ENCODE results near the gene NPHP4.

DNA sequence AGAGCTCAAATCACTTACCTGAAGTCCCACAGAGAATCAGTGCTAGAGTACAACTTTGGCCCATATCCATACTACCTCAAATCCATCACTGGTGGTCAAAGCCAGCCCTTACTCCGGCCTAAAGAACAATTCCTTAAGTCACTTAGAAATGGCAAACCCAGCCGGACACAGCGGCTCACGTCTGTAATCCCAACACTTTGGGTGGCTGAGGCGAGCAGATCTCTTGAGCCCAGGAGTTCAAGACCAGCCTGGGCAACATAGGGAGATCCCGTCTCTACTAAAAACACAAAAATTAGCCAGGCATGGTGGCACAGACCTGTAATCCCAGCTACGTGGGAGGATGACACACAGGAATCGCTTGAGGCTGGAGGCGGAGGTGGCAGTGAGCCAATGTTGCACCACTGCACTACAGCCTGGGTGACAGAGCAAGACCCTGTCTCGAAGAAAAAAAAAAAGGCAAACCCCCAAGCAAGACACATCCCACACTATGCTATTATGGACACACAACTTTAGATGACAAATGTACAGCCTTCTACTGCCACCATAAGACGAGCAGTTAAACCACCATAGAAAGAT lies 24.0 kb downstream of the NPHP4 start:
- TF ChIP-seq ARNTL (CRISPR knock-in tag; IDR thresholded peaks at IDR 0.05; ENCODE audit: borderline replicate concordance, low read depth) (no peak), GLIS3 (CRISPR knock-in tag; IDR thresholded peaks at IDR 0.05) (no peak), ZNF565 (CRISPR knock-in tag; conservative IDR thresholded peaks at IDR 0.05; ENCODE audit: low read depth) (no peak), ZFP3 (CRISPR knock-in tag; IDR thresholded peaks at IDR 0.05) (no peak), RARB (CRISPR knock-in tag; IDR thresholded peaks at IDR 0.05) (no peak), OSR1 (CRISPR knock-in tag; IDR thresholded peaks at IDR 0.05) (no peak), CSDC2 (CRISPR knock-in tag; IDR thresholded peaks at IDR 0.05) (no peak), PPARA (CRISPR knock-in tag; IDR thresholded peaks at IDR 0.05; ENCODE audit: borderline replicate concordance) (no peak), ZC3H10 (CRISPR knock-in tag; IDR thresholded peaks at IDR 0.05) (no peak)
- TF ChIP-seq, protein P1, sequence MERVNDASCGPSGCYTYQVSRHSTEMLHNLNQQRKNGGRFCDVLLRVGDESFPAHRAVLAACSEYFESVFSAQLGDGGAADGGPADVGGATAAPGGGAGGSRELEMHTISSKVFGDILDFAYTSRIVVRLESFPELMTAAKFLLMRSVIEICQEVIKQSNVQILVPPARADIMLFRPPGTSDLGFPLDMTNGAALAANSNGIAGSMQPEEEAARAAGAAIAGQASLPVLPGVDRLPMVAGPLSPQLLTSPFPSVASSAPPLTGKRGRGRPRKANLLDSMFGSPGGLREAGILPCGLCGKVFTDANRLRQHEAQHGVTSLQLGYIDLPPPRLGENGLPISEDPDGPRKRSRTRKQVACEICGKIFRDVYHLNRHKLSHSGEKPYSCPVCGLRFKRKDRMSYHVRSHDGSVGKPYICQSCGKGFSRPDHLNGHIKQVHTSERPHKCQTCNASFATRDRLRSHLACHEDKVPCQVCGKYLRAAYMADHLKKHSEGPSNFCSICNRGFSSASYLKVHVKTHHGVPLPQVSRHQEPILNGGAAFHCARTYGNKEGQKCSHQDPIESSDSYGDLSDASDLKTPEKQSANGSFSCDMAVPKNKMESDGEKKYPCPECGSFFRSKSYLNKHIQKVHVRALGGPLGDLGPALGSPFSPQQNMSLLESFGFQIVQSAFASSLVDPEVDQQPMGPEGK (CRISPR knock-in tag; IDR thresholded peaks at IDR 0.05; ENCODE audit: borderline replicate concordance) = no peak
- TF ChIP-seq, protein P2, sequence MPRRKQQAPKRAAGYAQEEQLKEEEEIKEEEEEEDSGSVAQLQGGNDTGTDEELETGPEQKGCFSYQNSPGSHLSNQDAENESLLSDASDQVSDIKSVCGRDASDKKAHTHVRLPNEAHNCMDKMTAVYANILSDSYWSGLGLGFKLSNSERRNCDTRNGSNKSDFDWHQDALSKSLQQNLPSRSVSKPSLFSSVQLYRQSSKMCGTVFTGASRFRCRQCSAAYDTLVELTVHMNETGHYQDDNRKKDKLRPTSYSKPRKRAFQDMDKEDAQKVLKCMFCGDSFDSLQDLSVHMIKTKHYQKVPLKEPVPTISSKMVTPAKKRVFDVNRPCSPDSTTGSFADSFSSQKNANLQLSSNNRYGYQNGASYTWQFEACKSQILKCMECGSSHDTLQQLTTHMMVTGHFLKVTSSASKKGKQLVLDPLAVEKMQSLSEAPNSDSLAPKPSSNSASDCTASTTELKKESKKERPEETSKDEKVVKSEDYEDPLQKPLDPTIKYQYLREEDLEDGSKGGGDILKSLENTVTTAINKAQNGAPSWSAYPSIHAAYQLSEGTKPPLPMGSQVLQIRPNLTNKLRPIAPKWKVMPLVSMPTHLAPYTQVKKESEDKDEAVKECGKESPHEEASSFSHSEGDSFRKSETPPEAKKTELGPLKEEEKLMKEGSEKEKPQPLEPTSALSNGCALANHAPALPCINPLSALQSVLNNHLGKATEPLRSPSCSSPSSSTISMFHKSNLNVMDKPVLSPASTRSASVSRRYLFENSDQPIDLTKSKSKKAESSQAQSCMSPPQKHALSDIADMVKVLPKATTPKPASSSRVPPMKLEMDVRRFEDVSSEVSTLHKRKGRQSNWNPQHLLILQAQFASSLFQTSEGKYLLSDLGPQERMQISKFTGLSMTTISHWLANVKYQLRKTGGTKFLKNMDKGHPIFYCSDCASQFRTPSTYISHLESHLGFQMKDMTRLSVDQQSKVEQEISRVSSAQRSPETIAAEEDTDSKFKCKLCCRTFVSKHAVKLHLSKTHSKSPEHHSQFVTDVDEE (CRISPR knock-in tag; IDR thresholded peaks at IDR 0.05) = no peak
- TF ChIP-seq, protein P3, sequence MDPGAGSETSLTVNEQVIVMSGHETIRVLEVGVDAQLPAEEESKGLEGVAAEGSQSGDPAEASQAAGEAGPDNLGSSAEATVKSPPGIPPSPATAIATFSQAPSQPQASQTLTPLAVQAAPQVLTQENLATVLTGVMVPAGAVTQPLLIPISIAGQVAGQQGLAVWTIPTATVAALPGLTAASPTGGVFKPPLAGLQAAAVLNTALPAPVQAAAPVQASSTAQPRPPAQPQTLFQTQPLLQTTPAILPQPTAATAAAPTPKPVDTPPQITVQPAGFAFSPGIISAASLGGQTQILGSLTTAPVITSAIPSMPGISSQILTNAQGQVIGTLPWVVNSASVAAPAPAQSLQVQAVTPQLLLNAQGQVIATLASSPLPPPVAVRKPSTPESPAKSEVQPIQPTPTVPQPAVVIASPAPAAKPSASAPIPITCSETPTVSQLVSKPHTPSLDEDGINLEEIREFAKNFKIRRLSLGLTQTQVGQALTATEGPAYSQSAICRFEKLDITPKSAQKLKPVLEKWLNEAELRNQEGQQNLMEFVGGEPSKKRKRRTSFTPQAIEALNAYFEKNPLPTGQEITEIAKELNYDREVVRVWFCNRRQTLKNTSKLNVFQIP (CRISPR knock-in tag; IDR thresholded peaks at IDR 0.05; ENCODE audit: borderline replicate concordance, low read depth) = no peak
- TF ChIP-seq, protein P4, sequence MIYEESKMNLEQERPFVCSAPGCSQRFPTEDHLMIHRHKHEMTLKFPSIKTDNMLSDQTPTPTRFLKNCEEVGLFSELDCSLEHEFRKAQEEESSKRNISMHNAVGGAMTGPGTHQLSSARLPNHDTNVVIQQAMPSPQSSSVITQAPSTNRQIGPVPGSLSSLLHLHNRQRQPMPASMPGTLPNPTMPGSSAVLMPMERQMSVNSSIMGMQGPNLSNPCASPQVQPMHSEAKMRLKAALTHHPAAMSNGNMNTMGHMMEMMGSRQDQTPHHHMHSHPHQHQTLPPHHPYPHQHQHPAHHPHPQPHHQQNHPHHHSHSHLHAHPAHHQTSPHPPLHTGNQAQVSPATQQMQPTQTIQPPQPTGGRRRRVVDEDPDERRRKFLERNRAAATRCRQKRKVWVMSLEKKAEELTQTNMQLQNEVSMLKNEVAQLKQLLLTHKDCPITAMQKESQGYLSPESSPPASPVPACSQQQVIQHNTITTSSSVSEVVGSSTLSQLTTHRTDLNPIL (CRISPR knock-in tag; IDR thresholded peaks at IDR 0.05; ENCODE audit: low read depth) = no peak
- TF ChIP-seq, protein P5, sequence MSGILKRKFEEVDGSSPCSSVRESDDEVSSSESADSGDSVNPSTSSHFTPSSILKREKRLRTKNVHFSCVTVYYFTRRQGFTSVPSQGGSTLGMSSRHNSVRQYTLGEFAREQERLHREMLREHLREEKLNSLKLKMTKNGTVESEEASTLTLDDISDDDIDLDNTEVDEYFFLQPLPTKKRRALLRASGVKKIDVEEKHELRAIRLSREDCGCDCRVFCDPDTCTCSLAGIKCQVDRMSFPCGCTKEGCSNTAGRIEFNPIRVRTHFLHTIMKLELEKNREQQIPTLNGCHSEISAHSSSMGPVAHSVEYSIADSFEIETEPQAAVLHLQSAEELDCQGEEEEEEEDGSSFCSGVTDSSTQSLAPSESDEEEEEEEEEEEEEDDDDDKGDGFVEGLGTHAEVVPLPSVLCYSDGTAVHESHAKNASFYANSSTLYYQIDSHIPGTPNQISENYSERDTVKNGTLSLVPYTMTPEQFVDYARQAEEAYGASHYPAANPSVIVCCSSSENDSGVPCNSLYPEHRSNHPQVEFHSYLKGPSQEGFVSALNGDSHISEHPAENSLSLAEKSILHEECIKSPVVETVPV (CRISPR knock-in tag; IDR thresholded peaks at IDR 0.05) = no peak
